HG02840 (cell line): ENCODE measurements around the gene PARD3.
"Not testable (repeated sequence)": the region's sequence is repeated elsewhere in the genome, so short reads cannot be mapped to it uniquely, and the experiment has no call there.

Experiments used
- ATAC-seq: cut with Tn5 transposase; IDR thresholded peaks from one replicate; pipeline ENCODE4 v1.9.1; 2021; ENCODE audit warnings: mild to moderate bottlenecking, moderate library complexity, moderate number of reproducible peaks; ENCODE audit not compliant: unreplicated experiment, low FRiP score

Gene PARD3

DNA sequence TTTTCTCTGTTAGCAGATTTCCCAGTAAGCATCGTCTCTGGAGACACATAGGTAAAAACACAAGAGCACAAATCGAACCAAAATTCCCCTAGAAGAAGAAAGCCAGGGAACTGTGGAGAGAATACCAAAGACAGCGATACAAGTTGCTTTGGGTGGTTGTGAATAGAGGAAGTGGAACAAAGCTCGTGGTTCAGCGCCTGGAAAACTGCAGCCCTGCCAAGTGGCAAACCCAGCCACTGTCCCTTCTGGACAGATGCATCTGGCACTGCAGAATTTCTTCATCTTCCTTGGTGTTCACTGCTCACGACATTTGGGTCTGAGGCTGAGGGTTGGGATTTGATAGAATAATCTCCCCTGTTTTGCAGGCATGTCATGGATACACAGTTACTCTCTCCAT lies 733.8 kb downstream of the PARD3 start:
- ATAC-seq = no peak

DNA sequence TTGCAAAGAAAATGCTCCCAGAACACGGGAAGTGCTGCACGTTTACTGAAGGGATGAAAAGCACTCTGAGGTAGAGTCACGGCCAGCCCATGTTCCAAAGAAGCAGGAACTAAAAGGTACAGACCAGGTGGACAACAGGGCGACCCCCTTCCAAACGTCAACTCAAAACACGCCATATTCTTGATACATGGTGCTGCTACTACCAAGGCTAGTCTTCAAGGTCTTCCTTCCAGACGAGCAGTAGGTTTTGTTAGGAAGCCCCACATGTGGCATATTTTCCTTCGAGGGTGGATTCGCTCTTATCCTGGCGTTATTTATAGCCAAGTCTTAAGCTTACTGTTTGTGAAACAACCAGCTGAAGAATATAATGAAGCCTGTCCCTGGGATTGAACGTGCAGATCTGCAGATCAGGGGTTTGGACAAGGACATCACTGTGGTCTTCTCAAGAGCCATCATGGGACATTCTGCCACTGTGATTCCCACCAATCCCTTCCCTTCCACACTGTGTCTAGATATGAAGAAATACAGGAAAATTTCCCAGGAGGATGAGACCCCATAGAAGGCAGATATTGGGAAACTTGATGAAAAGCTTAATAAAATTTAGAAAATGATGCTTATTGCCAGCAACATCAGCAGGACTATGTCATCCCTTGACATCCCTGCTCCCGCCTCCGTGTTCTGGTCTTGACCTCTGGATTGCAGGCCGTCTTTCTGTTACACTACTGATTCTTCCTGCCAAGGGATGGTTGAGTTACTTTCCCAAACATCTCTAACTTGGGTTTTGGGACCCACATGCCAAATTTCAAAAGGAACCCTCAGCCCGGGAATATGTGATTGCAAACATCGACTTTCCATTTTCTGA lies 734.4 kb downstream of the PARD3 start:
- no peak for ATAC-seq

DNA sequence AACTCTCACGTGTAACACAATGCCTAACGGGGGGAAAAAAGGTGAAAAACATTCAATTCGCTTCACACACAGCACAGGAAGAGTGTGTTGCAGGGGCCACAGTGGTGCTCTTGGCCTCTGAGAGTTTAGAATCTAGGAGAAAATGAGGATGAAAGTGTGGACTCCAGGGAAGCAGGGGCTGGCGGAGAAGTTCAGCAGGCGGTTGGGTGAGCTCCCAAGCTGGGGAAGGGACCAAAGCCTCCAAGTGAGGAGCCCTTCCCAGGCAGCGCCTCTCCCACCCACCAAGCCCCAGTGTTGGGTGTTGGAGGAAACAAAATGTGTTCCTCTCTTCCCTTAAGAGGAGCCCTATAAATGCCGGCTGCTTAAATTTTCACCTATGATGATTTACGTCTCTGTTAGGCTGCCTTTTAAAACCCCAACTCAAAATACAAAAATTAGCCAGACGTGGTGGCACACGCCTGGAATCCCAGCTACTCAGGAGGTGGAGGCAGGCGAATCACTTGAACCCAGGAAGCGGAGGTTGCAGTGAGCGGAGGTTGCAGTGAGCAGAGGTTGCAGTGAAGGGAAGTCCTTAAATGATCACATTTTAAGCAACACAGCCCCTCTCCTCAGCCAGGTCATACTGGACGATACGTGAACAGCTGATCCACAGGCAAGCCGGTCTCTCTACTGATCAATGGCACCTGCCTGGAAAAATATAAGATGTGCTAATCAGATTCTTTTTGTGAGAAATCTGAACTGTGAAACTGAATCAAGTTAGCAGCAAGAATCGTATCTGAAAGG lies 735.2 kb downstream of the PARD3 start:
- ATAC-seq = no peak

DNA sequence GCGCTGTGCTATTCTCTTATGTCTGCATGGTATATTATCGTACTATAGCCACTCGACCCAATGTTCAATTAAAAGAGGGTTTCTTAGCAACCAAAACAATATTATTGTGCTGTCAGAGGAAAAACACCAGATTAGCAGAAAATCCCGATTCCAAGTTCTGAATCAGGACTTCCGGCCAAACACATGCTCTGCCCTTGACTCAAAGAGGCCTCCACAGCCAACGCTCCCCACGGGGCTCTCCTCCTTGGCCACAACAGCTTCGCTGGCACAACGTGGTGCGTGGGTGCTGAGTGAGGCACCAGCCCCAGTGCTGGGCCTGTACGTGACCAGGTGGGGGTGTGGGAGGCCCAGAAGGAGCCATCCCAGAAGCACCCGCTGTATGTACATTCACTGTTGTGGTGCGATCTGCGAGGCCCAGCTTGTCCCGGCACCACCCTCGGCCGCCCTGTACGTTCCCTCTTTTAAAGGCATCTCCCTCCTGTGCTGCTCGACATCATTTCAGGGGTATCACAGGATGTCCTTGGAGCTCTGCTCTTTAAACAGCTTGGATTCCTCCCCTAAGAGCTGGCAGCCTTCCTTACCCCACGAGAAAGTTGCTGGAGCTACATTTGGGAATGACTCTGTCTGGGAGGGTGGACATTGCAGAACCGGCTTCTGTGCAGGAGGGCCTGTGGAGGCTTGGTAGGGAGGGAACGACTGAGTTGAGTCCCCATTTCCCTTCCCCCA lies 736.2 kb downstream of the PARD3 start:
- ATAC-seq = no peak

DNA sequence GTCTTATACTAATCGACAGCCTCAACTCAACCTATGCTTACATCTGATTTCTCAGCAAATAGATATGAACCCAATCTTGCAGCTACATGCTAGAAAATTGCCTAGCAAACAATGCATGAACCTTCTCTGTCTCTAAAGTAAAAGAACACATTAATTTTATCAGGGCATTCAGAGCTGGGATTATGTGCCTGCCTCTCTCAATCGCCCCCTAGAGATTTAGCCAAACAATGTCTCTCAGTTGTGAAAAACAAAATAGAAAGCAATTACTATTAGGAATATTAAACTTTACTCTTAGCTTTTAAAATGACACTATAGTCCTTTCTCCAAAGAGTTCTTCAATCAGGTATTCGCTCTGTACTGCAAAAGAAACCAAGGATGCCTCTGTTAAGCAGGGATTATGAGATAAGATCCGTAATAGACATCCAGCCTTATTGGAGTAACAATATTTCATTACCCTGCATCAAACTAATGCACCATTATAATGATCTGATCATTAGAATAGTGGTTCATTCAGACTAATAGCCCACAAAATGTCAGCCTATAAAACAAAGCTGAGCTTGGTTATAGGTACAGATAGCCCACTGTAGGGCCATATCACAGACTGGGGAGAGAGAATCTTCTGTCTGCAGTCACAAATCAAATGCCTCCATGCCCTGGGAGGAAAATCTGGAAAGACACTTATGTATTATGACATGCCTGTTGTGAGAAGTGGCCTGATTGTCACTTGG lies 736.9 kb downstream of the PARD3 start:
- no peak for ATAC-seq

DNA sequence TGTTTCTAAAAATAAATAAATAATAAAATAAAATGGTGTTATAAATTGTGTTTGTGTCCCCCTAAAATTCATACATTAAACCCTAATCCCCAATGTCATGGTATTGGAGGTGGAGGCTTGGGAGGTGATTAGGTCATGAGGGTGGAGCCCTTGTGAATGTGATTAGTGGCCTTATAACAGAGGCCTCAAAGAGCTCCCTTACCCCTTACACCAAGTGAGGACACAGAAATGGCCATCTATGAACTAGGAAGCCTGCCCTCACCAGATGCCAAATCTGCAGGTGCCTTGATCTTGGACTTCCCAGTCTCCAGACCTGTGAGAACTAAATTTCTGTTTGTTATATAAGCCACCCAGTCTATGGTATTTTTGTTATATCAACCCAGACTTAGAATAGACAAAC lies 738.7 kb downstream of the PARD3 start:
- ATAC-seq = no peak

DNA sequence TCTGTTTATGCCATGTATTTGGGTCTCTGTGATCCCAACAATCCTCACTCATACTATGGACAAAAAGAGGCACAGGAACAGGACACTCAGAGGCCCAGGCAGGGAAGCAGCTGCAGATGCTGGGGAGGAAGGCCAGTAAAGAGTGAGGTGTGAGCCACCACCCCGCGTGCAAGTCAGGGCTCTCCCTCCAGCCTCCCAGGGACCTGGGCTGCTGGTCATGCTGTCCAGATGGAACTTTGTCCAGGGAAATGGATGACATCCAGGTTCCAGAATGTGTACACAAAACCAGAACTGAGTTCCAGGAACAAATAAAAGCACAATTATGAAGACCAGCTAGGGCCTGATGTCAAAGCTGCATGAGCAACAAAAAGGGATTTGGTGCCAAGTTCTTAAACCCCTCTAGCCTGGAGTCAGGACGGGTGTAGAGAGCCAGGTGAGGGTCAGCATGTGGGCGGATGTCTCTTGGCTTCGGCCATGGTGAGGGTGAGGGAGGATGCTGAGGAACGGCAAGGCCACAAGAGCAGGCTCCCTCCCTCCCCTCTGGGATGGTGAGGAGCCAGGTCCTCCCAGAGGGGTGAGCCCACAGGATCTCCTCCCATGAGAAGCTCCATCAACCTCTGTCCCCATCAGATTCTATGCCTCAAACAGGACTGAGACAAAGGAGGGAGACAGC lies 739.7 kb downstream of the PARD3 start:
- ATAC-seq = no peak

DNA sequence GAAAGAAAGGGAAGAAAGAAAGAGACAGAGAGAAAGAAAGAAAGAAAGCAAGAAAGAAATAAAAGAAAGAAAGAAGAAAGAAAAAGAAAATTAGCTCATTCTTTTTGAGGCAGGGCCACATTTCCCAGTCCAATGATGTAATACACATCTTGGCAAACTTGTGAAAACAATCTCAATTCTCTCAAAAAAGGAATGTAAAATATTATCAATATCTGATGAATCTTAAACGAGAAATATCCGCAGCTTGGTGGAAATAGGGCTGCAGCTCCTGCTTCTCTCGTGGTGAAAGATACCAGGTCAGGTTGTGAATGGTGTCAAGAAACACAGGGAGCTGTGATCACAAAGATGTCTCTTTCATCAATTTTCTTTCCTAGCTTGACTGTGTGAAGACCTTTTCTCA lies 741.0 kb downstream of the PARD3 start:
- no peak for ATAC-seq

DNA sequence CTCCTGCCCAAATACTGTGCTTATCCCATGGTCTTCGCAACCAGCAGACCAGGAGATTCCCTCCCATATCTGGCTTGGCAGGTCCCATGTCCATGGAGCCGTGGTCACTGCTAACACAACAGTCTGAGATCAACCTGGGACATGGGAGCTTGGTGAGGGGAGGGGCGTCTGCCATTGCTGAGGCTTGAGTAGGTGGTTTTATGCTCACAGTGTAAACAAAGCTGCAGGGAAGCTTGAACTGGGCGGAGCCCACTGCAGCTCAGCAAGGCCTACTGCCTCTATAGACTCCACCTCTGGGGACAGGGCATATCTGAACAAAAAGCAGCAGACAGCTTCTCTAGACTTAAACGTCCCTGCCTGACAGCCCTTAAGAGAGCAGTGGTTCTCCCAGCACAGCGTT lies 747.4 kb downstream of the PARD3 start:
- ATAC-seq = not testable (repeated sequence)

DNA sequence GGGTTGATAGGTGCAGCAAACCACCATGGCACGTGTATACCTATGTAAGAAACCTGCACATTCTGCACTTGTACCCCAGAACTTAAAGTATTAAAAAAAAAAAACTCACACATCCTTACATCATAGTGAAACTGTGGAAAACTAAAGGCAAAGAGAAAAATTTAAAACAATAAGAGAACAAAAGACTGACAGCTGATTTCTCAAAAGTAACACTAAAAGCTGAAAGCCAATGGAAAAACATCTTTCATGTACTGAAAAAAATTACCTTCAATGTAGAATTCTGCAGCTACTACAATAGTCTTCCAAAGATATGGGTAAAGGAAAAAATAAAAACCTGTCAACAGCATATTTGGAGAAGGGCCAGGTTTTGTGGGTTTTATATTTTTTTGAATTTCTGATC lies 751.5 kb downstream of the PARD3 start:
- ATAC-seq = no peak

DNA sequence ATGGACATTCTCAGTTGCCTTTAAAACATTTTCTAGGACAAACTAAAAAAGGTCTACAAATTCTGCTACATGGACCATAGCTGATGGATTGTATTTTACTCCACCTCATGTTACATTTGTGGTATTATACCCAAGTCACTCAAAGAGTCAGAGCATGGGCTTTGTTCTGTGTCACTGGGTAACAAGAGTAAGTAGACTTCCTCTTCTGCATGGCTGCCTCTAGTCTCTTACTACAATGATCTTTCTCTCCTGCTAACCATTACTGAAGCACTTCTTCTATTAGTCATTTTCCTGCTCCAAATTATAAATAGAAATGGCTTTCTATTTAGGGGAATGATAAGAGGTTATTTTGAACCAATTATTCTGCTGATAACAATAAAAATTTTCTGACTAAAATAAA lies 753.3 kb downstream of the PARD3 start:
- no peak for ATAC-seq
